IgD-negative memory B cell (primary cell): ENCODE results near the gene ZFHX3. TPM values are rescaled to one million over a fixed set of nuclear protein-coding genes. Genes with fewer than 3 reads are reported as not detected.

Experiments used
- H3K27ac Mint-ChIP-seq, 3 donors: one replicate each; pipeline ENCODE4 v1.8.0; 2020 to 2022; ENCODE audit warnings: mild to moderate bottlenecking in 3 of 3, mixed read lengths in 3 of 3, moderate library complexity in 1 of 3
- H3K27me3 Mint-ChIP-seq: one replicate; pipeline ENCODE4 v1.8.0; 2021; ENCODE audit warnings: mixed read lengths
- H3K36me3 Mint-ChIP-seq: one replicate; pipeline ENCODE4 v1.8.0; 2020; ENCODE audit warnings: mild to moderate bottlenecking, mixed read lengths
- H3K4me1 Mint-ChIP-seq, 3 donors: one replicate each; pipeline ENCODE4 v1.8.0; 2020 to 2022; ENCODE audit warnings: mixed read lengths in 3 of 3, mild to moderate bottlenecking in 1 of 3
- H3K4me3 Mint-ChIP-seq, 4 donors: one replicate each; pipeline ENCODE4 v1.8.0; 2020 to 2022; ENCODE audit warnings: mild to moderate bottlenecking in 4 of 4, mixed read lengths in 4 of 4, moderate library complexity in 3 of 4
- H3K9me3 Mint-ChIP-seq, 3 donors: one replicate each; pipeline ENCODE4 v1.8.0; 2020 to 2021; ENCODE audit warnings: mixed read lengths in 3 of 3, mild to moderate bottlenecking in 1 of 3
- polyA plus RNA-seq: library from polyadenylated mRNA; unstranded; fragments of 300-500 nt; fragmentation: Illumina TruSeq; gene quantifications from one replicate; pipeline ENCODE4 v1.2.3, GENCODE V29; 2021

The ZFHX3 gene
- polyA plus RNA-seq, 1 donor from 2014 or later, result 1.6 TPM

DNA sequence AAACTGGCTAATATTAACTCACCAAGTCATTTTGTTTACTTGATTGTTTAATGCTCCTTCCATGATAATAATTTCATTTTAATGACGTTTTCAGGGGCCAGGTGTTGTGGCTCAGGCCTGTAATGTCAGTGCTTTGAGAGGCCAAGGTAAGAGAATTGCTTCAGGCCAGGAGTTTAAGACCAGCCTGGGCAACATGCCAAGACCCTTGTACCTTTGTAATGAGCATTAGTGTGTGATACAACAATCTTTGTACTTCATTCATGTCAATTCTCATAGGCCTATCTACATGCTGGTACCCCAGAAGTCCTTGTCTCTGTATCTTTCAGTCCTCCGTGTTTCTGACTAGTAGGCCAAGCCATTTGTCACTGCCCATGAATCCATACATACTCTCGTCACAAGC, 296.9 kb downstream of the ZFHX3 start:
- Mint-ChIP-seq H3K36me3 (peaks cover 3% of the 10 kb centered on the region), H3K4me1 (peaks cover 0 to 3% (median 0%) of the 10 kb centered on the region in 3 donors), H3K4me3 (no peak overlapping the region), H3K27ac (no peak overlapping the region), H3K27me3 (no peaks in the 10 kb centered on the region), H3K9me3 (peaks cover 0 to 3% (median 2%) of the 10 kb centered on the region in 3 donors)

DNA sequence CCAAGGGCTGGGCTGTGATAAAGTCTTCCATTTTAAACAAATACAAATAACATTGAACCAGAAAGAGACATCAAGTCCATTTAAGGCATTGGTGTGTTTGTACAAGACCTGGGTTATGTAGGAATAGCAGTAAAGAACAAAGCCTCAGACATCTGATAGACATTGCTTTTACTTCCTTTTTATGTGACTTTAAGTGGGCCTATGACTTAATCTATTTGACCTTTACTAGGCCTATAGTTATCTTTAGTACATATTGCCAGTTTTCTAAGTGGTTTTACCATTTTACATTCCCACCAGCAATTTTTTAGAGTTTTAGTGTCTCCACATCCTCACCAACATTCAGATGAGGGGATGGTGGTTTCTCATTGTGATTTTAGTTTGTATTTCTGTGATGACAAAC, 298.8 kb downstream of the ZFHX3 start:
- Mint-ChIP-seq H3K36me3 (peaks cover 3% of the 10 kb centered on the region), H3K4me3 (no peak overlapping the region), H3K27me3 (no peaks in the 10 kb centered on the region), H3K27ac (no peak overlapping the region), H3K4me1 (peaks cover 0 to 3% (median 0%) of the 10 kb centered on the region in 3 donors), H3K9me3 (peaks cover 0 to 3% (median 0%) of the 10 kb centered on the region in 3 donors)

DNA sequence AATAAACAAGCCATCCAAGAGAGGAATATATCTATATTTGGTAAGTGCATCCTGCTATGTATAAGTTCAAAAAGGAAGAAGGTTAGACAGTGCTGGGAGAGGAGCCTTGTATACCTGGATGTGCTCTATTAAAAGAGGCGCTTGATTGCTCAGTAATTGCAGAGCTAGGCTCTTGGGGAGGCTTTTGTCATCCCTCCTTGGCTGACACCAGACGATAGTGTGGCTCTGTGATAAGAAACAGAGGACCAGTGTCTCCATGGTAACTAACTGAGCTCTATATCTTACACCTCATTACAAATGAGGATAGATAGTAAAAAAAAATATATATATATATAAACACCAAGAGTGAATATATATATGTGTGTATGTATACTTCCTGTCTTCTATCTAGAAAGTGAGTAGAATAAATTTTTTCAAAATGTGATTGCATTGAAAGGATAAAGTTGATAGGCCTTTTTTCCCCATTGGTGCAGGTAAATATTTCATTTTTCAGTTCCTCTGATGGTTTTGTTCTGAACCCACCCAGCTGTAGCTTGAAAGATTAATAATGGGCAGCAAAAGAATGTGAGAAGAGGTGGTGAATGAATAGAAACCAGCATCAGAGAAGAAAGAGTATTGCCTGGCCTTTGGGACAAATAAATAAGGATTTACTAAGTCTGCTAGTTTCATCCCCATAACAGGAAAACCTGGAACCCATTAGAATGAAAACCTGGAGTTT, 303.7 kb downstream of the ZFHX3 start:
- Mint-ChIP-seq H3K27ac (no peak overlapping the region), H3K4me3 (no peak overlapping the region), H3K4me1 (peaks cover 0 to 4% (median 3%) of the 10 kb centered on the region in 3 donors), H3K27me3 (no peaks in the 10 kb centered on the region), H3K9me3 (no peaks in the 10 kb centered on the region), H3K36me3 (peaks cover 3% of the 10 kb centered on the region)

DNA sequence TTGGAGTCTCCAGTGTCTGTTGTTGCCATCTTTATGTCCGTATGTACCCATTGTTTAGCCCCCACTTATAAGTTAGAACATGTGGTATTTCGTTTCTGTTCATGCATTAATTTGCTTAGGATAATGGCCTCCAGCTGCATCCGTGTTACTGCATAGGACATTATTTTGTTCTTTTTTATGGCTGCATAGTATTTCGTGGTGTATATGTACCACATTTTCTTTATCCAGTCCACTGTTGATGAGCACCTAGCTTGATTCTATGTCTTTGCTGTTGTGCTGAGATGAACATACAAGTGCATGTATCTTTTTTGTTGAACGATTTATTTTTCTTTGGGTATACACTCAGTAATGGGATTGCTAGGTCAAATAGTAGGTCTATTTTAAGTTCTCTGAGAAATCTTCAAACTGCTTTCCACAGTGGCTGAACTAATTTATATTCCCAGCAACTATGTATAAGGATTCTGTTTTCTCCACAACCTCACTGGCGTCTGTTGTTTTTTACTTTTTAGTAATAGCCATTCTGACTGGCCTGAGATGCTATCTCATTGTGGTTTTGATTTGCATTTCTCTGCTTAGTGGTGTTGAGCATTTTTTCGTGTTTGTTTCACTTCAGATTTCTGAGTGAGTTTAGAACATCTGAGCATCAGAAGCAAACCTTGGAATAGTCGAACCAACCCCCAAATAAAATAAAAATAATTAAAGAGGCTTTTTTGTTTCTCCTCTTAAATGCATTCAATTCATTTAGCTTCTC, 304.7 kb downstream of the ZFHX3 start:
- Mint-ChIP-seq H3K27me3 (no peaks in the 10 kb centered on the region), H3K27ac (no peak overlapping the region), H3K9me3 (no peaks in the 10 kb centered on the region), H3K4me1 (peaks cover 0 to 4% (median 3%) of the 10 kb centered on the region in 3 donors), H3K4me3 (no peak overlapping the region), H3K36me3 (peaks cover 3% of the 10 kb centered on the region)

DNA sequence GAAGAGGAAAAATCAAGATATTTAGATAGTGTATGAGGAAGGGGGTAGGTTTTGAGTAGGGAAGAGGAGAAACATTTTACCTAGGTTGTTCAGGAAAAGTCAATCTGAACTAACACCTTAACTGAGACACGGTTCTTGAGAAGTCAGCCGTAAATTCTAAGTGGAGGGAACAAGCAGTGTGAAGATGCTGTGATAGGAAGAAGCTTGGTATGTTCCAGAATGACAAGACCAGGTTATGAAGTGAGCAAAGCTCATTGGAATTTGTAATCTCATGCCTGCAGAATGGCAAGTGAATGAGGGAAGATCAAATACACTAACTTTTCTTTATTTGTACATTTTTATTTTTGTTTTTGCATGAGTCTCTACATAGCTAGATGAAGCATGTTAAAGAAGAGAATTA, 307.6 kb downstream of the ZFHX3 start:
- no peak overlapping the region for H3K27ac Mint-ChIP-seq
- H3K4me3 Mint-ChIP-seq, result no peak overlapping the region
- peaks cover 3% of the 10 kb centered on the region for H3K36me3 Mint-ChIP-seq
- no peaks in the 10 kb centered on the region for H3K27me3 Mint-ChIP-seq
- H3K4me1 Mint-ChIP-seq, result peaks cover 0 to 4% (median 3%) of the 10 kb centered on the region in 3 donors
- H3K9me3 Mint-ChIP-seq, result no peaks in the 10 kb centered on the region

DNA sequence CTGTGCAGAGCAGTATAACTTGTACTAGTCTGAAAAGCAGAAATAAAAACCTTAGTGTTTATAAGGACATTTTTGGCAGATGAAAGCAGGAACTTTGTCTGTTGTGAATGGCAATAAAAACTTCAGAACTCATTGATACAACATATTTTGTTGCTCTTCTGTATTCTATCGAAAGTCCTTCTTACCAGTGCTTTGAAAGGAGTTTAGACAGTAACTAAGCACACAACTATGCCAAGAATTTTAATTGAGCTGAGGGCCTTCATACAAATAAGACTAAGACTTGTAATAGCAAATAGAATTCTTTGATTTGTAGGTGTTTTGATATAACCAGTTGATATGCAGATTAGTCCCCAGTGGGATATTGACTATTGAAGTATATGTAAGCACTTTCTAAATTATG, 308.4 kb downstream of the ZFHX3 start:
- Mint-ChIP-seq H3K4me3 (no peak overlapping the region), H3K9me3 (peaks cover 0 to 5% (median 5%) of the 10 kb centered on the region in 3 donors), H3K27ac (no peak overlapping the region), H3K4me1 (peaks cover 0 to 4% (median 3%) of the 10 kb centered on the region in 3 donors), H3K36me3 (peaks cover 3% of the 10 kb centered on the region), H3K27me3 (no peaks in the 10 kb centered on the region)

DNA sequence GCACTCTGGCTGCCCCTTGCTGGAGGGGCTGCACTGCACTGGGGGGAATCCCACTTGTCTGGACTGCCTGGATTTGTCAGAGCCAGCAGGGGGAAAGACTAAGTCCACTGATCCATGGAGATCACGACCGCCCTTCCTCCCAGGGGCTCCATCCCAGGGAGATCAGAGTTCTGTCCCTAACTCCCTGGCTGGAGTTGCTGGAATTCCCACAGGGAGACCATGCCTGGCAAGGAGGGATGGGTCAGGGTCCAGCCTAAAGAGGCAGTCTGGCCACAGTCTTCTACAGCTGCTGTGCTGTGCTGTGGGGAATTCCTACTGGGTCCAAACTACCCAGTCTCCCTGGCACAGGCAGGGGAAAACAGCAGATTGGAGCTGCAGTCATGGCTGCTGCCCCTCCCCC, 311.9 kb downstream of the ZFHX3 start:
- H3K4me1 Mint-ChIP-seq, result no peaks in the 10 kb centered on the region
- no peak overlapping the region for H3K27ac Mint-ChIP-seq
- H3K9me3 Mint-ChIP-seq, result peaks cover 0 to 13% (median 8%) of the 10 kb centered on the region in 3 donors
- no peaks in the 10 kb centered on the region for H3K27me3 Mint-ChIP-seq
- H3K36me3 Mint-ChIP-seq, result peaks cover 3% of the 10 kb centered on the region
- no peak overlapping the region for H3K4me3 Mint-ChIP-seq
